ENCODE results near the gene SRL.
"Not testable (repeated sequence)": the region's sequence is repeated elsewhere in the genome, so short reads cannot be mapped to it uniquely, and the experiment has no call there.

The SRL gene

DNA sequence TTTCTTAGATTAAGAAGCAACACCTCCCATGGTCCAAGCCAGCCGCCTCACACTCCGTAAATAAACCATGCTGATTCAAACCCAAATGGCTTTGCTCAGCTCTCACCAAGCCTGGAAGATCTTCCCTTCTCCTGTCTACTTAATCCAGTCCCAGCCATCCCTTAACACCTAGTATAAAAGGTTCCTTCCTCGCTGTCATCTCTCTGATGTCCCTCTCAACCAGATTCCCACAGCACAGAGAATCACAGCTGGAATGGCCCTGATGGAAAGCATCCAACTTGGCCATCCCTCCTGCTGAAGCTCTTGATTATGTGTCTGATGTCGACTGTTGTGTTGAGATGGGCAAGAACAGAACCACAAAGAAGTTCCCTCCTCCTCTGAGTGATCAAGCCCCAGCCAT lies 75.1 kb downstream of the SRL start:
- no peak for DNase-seq (ENCODE audit: low read depth in 2 of 2)

DNA sequence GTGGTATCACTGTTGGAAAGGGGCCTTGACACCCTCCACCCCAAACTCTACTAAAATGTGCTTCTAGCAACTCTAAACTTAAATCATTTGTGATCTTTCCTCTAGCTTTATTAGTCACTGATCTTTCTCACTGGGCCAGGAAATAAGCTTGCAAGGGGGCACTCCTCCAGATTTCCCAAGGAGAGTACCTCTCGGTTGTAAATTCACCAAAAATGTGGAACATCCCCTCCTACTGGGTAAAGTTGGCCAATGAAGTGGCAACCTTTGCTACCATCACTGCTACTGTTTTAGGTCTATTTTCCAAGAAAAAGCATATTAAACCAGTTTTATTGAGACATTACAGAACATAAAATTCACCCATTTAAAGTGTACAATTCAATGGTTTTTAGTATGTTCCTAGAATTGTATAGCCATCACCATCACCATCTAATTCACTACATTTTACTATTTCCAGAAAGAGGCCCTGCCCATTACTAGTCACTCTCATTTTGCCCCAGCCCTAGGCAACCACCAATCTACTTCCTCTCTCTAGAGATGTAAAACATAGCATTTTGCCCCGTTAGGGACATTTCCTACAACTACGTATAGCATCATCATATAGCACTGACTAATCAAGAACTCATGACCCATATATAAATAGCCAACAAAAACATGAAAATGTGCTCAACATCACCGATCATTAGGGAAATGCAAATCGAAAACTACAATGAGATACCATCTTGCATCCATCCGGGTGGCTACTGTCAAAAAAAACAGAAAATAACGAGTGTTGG lies 81.0 kb downstream of the SRL start:
- no peak for DNase-seq (ENCODE audit: low read depth in 2 of 2)

DNA sequence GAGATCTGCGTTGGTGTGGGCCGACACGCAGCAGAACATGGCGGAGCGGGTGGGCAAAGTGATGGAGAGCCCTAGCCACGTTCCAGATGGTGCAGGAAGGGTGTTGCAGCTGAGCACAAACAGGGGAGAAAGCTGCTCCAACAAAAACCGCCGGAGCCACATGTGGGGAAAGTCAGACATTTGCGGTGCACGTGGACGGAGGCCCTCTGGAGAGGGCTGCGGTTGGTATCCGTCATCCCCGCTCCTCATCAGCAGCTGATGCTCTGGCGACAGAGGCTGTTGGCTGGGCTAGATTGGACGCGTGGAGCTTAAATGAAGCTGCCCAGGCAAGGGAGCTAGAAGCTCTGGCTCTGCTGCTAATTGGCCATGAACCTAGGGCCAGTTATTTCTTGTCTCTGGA lies 82.2 kb downstream of the SRL start:
- no peak for DNase-seq (ENCODE audit: low read depth in 2 of 2)

DNA sequence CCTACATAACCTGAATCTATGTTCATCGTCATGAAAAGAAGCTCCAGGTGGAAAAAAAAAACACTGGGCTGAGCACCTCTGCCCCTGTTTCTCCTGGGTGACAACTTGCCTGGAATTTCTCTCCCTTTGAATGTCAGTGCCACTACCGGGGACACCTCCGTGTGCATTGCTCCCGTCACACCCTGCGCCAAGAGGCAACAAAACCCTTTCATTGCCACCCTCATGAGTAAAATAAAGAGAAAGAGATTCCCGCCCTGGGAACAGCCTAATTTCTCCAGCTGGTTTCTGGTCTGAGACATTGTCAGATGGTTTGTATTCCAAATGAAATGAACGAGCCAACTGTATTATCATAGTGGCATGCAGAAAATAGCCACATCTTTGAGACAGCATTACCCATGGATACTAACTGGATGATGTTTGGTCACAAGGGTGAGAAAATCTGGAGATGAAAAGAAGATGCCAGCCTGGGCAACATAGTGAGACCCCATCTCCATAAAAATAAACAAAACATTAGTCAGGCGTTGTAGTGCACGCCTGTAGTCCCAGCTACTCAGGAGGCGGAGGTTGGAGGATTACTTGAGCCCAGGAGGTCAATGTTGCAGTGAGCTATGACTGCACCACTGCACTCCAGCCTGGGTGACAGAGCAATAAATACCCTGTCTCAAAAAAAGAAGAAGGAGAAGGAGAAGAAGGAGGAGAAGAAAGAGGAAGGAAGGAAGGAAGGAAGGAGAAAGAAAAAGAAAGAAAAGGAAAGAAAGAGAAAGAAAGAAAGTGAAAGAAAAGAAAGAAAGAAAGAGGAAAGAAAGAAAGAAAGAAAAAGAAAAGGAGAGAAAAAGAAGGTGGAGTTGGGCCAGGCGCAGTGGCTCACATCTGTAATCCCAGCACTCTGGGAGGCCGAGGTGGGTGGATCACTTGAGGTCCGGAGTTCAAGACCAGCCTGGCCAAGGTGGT lies 83.5 kb downstream of the SRL start:
- DNase-seq (ENCODE audit: low read depth in 2 of 2), result no peak

DNA sequence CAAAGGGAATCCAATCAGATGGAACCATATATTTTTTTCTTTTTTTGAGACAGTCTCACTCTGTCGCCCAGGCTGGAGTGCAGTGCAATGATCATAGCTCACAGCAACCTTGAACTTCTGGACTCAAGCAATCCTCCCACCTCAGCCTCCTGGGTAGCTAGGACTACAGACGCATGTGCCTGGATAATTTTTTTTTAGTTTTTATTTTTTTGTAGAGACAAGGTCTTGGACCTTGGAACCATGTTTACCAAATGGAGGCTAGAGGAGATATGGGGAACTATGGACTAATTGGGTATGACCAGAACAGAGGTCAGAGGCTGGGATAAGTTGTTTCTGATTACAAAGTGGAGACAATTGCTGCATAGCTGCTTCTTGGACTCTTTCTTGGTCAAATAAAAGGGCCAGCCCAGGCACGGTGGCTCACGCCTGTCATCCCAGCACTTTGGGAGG lies 84.5 kb downstream of the SRL start:
- DNase-seq (ENCODE audit: low read depth in 2 of 2), result no peak

DNA sequence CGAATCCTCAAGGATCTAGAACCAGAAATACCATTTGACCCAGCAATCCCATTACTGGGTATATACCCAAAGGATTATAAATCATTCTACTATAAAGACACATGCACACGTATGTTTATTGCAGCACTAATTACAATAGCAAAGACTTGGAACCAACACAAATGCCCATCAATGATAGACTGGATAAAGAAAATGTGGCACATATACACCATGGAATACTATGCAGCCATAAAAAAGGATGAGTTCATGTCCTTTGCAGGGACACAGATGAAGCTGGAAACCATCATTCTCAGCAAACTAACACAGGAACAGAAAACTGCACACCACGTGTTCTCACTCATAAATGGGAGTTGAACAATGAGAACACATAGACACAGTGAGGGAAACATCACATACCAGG lies 85.4 kb downstream of the SRL start:
- not testable (repeated sequence) for DNase-seq (ENCODE audit: low read depth in 2 of 2)

DNA sequence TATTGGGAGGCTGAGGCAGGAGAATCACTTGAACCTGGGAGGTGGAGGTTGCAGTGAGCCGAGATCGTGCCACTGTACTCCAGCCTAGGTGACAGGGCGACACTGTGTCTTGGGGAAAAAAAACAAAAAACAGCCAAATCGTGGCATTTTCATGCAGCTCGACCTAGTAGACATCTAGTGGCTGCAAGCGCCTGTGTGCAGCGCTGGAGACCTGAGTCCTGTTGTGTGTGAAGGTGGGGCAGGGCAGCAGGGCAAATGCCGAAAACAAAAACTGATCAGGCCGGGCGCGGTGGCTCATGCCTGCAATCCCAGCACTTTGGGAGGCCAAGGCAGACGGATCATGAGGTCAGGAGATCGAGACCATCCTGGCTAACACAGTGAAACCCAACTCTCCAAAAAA lies 88.5 kb downstream of the SRL start:
- DNase-seq (ENCODE audit: low read depth in 2 of 2), result not testable (repeated sequence)

DNA sequence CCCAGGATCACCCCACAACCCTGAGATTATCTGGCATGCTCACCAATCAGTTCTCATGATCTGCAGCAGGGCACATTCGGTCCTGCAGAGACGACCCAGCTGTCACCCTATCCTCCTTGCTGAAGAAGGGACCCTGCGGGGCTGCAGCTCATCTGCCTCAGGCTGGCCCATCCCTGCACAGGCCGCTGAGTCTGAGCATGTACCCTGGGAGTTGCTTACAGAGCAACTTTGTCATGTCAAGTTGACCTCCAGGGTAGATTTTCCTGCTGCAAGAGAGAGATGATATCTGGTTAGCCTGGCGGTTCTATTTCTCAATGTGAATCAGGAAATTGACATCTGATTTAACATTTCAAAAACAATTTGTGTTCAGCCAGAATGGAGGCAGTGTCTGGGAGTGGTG lies 89.6 kb downstream of the SRL start:
- no peak for DNase-seq (ENCODE audit: low read depth in 2 of 2)

DNA sequence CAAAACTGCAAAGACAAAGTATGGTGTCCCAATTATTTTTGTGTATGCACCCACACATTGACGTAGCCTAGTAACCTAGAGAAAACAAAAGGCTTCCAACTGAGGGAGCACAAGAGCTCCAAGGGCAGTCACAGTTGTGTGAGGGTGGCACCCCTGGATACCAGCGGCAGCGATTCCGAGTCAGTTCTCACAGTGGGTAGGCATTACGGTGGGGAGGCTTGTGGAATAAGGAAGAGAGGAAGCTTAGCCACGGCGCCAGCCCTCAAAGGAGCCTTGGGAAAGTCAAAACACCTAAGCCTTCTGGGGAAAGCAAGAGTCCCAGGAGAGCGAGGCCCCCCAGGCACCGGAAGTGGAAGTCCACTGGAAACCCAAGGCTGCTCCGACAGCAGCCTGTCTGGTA lies 94.6 kb downstream of the SRL start:
- DNase-seq (ENCODE audit: low read depth in 2 of 2), result no peak

DNA sequence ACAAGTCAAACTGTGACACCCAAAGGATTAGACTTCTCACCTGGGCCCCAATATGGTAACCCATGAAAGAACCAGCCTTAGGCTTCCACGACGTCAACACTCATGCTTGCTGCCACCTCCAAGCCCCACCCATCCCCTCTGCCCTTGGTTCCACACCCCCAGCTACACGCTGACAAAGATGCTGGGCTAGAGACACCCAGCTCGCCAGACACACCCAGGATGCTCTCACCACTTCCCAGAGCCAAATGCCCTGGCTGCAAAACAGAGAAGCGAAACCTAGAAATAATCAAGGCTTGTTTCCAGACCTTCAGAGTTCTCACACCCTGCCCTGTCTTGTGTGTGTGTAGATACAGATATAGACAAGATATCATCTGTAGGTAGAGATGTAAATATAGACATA lies 99.6 kb downstream of the SRL start:
- DNase-seq (ENCODE audit: low read depth in 2 of 2), result no peak

DNA sequence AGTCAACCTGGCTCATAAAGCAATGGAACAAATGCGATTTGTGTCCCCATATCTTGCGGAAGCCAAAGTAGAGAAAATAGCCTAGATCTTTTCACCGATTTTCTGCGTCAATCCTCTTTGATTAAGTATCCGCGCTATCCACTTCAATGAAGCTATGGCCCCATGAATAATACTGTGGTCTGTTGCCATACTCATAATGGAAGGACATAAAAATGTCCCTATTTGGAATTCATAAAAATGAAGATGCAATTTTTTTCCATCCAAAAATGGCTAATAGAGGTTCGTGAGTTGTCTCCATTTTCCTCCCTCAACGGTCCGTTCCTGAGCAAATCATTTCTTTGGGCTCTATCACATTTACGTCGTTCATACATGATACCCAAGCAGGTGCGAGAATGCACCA lies 100.3 kb downstream of the SRL start:
- DNase-seq (ENCODE audit: low read depth in 2 of 2), result no peak

DNA sequence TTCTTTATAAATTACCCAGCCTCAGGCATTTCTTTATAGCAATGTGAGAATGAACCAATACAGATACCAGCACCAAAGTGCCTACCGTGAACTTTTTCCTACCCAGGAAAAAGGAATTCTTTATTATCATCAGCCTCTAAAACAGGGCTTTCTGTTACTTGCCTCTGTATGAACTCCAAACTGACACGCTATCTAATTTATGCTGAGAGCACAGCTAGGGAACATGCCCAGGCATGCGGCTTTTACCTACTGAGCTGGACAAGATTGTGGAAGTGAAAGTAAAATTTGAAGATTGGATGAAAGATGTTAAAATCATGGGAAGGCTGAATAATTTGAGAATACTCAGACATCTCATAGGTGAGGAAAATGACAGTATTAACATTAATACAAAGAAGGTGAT lies 101.2 kb downstream of the SRL start:
- DNase-seq (ENCODE audit: low read depth in 2 of 2), result no peak

DNA sequence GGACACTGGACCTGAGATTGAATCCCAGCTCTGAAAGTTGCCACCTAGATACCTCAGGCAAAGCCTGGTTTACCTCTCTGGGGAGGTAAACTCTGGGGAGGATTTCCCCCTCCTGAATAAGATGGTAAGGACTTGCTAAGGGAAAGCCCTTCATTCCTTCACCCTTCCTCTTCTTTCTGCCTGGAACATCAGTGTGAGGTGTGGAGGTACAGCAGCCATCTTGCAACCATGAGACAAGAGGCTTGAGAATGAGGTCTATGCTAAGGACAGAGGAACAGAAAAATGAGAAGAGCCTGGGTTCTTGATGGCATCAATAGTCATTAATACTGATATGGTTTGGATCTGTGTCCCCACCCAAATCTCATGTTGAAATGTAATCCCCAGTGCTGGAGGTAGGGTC lies 101.9 kb downstream of the SRL start:
- DNase-seq (ENCODE audit: low read depth in 2 of 2), result no peak

Measured in stimulated activated CD8-positive, alpha-beta memory T cell treated with anti-CD3 and anti-CD28 coated beads, Interleukin-7, amount 100 ng/mL, for 4 hours (primary cell).